Omental fat pad (tissue), 4 donors: ENCODE measurements around the gene AKAP13. TPM values are rescaled to one million over a fixed set of nuclear protein-coding genes. Genes with fewer than 3 reads are reported as not detected.

Source experiments
- ATAC-seq: fragments of 150-250 bp; one replicate; pipeline ENCODE4 v1.9.1; 2016; ENCODE audit warnings: mild to moderate bottlenecking, moderate library complexity; ENCODE audit not compliant: low FRiP score
- DNase-seq: peaks from one replicate; pipeline ENCODE4 v3.0.0-alpha.2; 2019; ENCODE audit warnings: low spot score
- CTCF ChIP-seq, 3 donors: fragments of 450-650 bp; IDR thresholded peaks; one replicate each; pipeline ENCODE4 v1.5.1; 2016 to 2017; ENCODE audit warnings: antibody characterized with exemption in 3 of 3, mild to moderate bottlenecking in 3 of 3, moderate library complexity in 2 of 3
- total RNA-seq, 4 donors: library from RNA; depleted of rRNA; stranded (reverse); fragments of >200 nt; gene quantifications; one replicate each; pipeline ENCODE4 v1.1.0, GENCODE V29; 2016

AKAP13 gene
- total RNA-seq, 4 donors from 2014 or later = 162 to 301 (median 216) TPM

- ATAC-seq (no peak), DNase-seq (no peak)
- no peak for TF ChIP-seq CTCF (IDR thresholded peaks at IDR 0.05)
Observed at GRCh38 chr15:85760531-85761371, 380.3 kb downstream of the AKAP13 start.

- TF ChIP-seq CTCF (IDR thresholded peaks at IDR 0.05) = no peak
- ATAC-seq (no peak), DNase-seq (no peak)
Observed at GRCh38 chr15:85761635-85762034, 381.2 kb downstream of the AKAP13 start.

- TF ChIP-seq CTCF (IDR thresholded peaks at IDR 0.05) = no peak
- ATAC-seq (no peak), DNase-seq (no peak)
Observed at GRCh38 chr15:85762039-85762755, 381.8 kb downstream of the AKAP13 start.

- TF ChIP-seq CTCF (IDR thresholded peaks at IDR 0.05) = no peak
- DNase-seq (no peak), ATAC-seq (no peak)
Observed at GRCh38 chr15:85762756-85763127, 382.3 kb downstream of the AKAP13 start.

- DNase-seq (no peak), ATAC-seq (no peak)
- no peak for TF ChIP-seq CTCF (IDR thresholded peaks at IDR 0.05)
Observed at GRCh38 chr15:85763157-85763556, 382.8 kb downstream of the AKAP13 start.

GRCh38 chr15:85763673-85764633, 383.6 kb downstream of the AKAP13 start:
- no peak for TF ChIP-seq CTCF (IDR thresholded peaks at IDR 0.05)
- DNase-seq (no peak), ATAC-seq (no peak)
